HS-5 (cell line): ENCODE data around the gene OTOG.
"Not testable (repeated sequence)": the region's sequence is repeated elsewhere in the genome, so short reads cannot be mapped to it uniquely, and the experiment has no call there.

Experiments used
- DNase-seq: peaks from one replicate; pipeline ENCODE4 v3.0.0-alpha.2; 2012; ENCODE audit warnings: low read depth

Gene OTOG

DNA sequence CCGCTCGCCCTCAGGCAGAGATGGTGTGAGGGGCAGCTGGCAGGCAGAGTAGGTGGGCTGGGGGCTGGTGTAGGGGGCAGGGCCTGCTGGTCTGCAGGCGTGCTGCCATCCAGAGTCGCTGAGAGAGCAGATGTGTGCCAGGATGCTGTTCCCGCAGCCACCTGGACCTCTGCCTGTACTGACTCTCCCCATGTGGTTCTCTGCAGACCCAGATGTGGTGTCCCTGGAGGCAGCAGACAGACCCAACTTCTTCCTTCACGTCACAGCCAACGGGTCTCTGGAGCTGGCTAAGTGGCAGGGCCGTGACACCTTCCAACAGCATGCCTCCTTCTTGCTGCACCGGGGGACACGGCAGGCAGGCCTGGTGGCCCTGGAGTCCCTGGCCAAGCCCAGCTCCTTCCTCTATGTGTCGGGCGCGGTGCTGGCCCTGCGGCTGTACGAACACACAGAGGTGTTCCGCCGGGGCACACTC lies 58.6 kb downstream of the OTOG start:
- no peak for DNase-seq

DNA sequence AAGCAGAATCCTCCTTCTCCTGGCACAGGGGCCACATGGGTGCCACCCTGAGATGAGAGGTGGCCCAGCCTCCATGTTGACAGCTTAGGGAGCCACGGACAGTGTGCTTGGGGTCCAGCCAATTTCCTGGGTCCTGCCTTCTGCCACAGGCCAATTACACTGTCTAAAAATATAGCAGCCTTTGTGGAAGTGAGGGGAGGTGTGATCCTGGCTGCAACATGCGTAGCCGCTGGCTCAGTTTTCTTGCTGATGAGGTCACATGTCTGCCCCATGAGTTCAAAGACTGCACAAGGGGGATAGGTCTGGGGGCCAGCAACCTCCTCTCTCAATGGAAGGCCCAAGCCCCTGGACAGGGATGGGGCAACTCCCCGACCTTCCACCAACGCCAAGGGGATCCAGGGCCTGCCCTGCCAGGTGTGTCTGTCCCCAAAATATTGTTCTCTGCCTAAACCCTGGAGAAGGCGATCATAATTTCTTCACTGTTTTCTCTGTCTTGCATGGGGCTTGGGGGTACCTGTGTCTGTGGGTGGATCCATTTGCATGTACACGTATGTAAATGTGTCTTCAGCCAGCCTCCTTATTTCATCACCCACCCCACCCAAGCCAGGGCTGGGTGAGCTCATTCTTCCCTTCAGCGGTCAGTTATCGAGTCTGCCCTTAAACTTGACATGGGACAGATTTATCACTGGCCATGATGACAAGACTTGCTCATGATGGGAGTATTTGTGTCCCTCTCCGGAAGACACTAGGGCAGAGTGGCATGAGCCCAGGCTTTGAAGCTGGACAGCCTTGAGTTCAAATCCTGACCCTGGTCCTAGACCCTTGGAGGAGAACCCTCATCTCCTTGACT lies 59.4 kb downstream of the OTOG start:
- no peak for DNase-seq

DNA sequence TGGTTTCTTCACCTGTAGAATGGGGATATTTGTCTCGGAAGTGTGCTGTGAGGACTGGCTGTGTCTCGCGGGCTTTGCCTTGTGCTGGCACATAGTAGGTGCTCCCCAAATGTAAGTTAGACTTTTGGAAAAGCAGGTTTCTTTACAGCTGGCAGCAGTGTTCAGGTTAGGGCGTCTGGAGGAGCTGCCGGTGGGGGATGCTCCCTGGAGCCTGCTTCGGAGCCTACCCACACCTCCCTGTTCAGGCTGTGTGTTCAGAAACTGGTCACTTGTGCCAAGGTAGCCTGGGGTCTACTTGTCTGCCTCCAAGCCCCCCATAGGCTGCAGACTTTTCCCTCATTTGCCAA lies 60.0 kb downstream of the OTOG start:
- no peak for DNase-seq

DNA sequence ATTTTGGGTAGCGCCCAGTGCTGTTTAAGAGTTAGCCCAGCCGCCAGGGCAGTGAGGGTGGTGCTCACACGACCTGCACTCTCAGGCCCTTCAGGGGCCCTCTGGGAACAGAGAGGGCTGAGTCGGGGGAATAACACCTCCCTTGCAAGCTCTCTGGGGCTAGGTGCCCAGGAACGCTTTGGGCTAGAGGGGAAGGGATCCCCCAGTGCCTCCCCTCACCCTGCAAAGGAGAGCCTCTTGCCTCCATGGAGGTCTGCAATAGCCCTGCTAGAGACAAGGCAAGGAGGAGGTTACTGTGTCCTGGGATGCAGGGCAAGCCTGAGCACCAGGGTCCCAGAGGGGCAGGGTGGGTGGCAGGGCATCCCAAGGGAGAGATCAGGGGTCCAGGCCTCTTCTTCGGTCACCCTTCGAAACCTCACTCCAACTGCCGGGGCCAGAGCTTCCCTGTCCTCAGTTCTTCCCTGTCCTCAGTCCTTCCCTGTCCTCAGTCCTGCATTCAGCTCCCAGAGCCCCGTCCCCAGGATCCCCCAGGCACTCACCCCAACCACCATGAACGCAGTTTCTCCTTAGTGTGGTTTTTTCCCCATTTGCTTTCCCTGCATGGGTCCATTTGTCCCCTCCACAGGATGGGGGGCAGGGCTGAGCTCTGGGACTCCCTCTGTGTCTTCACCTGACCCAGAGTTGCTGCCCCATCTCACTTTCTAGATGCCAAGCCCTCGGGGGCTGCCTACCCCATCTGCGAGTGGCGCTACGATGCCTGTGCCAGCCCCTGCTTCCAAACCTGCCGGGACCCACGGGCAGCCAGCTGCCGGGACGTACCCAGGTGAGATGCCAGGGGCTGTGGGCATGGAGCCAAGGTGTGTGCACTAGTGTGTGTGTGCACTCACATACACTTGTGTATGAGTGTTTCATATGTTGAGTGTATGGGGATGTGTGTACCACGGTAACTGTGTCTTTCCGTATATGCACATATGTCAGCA lies 60.8 kb downstream of the OTOG start:
- DNase-seq: no peak

DNA sequence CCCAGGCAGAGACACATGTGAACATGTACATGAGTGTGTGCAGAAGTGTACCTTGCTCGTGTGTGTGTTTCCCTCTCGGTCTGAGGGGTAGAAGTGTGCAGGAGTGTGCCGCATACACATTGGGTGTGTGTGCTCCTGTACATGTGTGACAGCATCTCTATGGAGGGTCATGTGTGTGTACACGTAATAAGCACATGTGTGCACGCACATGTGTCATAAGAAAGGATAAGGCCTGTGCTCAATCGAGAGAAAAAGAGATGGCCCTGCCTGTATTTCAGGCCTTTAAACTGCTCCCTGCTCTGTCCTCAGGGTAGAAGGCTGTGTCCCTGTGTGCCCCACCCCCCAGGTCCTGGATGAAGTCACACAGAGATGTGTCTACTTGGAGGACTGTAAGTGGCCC lies 61.8 kb downstream of the OTOG start:
- no peak for DNase-seq

DNA sequence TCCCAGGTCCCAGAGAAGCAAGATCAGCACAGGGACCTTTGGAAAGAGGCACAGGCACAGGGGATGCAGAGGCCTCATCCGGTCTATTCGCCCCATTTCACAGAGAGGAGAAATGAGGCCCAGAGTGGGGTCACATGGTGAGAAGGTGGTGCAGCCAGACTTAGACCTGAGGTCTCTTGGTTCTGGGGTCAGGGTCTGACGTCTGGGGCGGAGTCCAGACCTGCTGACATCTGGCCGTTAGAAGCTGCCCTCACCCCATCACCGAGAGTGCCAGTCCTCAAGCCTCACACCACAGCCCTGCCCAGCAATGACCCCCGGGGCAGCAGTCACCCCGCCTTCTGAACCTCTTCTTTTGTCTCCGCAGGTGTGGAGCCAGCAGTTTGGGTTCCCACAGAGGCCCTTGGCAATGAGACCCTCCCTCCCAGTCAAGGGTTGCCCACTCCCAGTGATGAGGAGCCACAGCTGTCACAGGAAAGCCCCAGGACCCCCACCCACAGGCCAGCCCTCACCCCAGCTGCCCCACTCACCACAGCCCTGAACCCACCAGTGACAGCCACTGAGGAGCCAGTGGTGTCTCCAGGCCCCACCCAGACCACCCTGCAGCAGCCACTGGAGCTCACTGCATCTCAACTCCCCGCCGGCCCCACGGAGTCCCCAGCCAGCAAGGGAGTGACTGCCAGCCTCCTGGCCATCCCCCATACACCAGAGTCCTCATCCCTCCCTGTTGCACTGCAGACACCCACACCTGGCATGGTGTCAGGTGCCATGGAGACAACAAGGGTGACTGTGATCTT lies 62.4 kb downstream of the OTOG start:
- no peak for DNase-seq

DNA sequence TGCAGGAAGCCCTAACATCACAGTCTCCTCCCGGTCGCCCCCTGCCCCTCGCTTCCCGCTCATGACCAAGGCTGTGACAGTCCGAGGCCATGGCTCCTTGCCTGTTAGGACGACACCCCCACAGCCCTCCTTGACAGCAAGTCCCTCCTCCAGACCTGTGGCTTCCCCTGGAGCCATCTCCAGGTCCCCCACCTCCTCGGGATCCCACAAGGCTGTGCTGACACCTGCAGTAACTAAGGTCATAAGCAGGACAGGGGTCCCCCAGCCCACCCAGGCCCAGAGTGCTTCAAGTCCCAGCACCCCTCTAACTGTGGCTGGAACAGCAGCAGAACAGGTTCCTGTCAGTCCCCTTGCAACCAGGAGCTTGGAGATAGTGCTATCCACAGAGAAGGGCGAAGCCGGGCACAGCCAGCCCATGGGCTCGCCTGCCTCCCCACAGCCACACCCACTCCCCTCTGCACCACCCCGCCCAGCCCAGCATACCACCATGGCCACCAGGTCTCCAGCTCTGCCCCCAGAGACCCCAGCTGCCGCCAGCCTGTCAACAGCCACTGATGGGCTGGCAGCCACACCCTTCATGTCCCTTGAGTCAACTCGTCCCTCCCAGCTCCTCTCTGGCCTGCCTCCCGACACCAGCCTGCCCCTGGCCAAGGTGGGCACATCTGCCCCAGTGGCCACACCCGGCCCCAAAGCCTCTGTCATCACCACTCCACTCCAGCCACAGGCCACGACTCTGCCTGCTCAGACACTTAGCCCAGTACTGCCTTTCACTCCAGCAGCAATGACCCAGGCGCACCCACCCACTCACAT lies 63.2 kb downstream of the OTOG start:
- DNase-seq: no peak

DNA sequence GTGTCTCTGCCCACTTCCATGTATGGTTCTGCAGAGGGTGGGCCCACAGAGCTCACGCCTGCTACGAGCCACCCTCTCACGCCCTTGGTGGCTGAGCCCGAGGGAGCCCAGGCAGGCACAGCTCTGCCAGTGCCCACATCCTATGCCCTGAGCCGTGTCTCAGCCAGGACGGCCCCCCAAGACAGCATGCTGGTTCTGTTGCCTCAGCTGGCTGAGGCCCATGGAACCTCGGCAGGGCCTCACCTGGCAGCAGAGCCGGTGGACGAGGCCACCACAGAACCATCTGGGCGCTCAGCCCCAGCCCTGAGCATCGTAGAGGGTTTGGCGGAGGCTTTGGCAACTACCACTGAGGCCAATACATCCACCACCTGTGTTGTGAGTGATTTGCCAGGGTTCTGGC lies 64.0 kb downstream of the OTOG start:
- DNase-seq: no peak

DNA sequence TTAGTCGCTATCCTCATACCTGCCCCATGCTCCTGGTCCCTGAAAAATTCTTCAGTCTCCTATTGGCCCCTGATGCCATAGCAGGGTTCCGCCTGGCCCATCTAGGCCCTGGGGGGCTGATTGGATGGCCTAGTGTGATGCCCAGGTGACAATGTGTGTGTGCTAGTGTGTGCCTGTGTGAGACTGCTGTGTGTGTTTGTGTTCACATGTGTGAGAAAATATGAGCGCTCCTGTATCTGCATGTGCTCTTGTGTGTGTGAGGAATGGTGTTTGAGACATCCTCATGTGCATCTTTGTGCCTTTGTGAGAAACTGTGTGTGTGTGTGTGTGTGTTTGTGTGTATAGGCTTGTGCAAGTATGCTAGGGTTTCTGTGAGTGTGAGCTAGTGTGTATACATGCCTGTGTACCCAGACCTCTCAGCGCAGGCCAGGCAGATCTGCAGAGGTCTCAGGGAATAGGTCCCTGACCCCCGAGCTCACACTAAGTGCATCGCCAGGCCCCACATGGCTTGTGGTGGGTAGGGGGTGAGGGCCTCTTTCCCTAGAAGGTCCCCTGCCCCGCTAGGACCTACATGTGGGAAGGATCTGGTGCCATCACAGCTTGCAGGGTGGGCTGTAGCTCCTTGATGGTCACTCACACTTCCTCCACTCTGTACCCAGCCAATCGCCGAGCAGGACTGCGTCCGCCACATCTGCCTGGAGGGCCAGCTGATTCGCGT lies 64.6 kb downstream of the OTOG start:
- no peak for DNase-seq

DNA sequence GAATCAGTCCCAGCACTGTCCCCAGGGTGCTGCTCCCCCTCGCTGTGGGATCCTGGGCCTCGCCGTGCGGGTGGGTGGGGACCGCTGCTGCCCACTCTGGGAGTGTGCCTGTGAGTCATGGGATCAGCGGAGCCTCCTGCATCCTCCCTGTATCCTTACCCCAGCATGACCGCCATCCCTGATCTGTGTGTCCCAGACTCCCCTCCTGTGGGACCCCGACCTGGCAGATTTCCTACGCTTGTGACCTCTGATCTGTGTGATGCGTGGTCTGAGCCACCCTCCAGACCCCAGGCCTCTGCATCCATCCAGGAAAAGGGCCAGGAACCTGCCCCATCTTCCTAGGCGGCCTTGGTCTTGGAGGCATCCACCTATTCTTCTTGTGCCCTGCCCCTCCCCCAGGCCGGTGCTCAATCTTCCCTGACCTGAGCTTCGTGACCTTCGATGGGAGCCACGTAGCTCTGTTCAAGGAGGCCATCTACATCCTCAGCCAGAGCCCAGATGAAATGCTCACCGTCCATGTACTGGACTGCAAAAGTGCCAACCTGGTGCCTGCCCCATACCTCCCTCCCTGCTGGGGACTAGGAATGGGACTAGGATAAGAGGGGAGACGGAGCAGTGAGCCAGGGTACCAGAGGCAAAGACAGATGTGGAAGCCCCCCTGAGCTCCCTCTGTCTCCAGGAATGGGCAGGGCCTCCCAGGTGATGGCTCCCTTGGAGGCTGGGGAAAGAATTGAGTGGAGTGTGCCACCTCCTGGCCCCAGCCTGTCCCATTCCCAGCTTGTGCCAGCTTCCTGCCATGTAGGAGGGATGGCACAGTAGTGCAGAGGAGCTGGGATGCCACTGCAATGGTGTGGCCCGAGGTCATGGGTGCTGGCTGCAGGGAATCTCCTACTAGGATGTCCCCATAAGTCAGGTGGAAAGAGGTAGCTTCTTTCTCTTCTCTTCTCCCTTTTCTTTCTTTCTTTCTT lies 65.4 kb downstream of the OTOG start:
- DNase-seq: no peak

DNA sequence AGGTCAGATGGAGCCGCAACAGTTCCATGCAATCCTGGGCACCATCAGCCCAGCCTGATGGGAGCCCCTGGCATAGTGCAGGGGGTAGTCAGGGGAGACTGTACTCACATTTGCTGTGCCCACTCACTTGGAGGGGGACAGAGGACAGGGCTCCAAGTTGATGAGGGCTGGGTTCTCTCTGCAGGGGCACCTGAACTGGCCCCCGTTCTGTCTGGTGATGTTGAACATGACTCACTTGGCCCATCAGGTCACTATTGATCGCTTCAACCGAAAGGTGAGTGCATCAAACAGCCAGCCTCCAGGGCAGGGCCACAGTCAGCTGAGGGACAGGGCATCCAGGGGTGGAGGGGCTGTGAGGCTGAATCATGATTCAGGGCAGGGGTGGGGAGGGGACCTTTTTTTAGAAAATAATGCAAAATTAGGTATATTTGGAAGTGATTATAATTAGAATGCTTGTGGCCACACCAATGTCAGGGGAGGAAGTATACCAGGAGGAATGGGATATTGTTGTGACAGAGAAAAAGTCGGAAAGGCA lies 66.4 kb downstream of the OTOG start:
- DNase-seq: no peak

DNA sequence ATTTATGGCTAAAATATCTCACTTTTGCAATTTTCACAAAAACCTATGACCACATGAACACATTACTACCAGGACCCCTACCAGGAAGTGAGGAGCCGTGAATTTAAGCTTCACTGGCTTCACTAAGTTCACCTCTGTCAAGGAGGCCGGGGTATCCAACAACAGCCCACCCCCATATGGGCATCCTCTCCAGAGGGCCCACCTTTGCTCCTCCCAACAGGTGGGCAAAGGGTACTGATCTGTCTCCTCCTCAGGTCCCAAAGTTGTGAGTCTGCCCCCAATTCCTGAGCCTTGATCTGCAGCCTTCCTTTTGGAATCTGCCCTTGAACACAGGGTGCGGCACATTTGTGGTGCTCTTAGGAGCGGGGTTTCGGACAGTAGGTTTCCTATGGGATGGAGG lies 66.9 kb downstream of the OTOG start:
- no peak for DNase-seq

DNA sequence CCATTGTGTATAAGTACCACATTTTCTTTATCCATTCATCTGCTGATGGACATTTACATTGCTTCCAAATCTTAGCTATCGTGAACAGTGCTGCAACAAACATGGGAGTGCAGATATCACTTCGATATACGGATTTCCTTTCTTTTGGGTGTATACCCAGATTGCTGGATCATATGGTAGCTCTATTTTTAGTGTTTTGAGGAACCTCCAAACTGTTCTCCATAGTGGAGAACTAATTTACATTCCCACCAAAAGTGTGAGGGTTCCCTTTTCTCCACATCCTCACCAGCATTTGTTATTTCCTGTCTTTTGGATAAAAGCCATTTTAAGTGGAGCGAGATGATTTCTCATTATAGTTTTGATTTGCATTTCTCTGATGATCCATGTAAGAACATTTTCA lies 75.7 kb downstream of the OTOG start:
- not testable (repeated sequence) for DNase-seq

DNA sequence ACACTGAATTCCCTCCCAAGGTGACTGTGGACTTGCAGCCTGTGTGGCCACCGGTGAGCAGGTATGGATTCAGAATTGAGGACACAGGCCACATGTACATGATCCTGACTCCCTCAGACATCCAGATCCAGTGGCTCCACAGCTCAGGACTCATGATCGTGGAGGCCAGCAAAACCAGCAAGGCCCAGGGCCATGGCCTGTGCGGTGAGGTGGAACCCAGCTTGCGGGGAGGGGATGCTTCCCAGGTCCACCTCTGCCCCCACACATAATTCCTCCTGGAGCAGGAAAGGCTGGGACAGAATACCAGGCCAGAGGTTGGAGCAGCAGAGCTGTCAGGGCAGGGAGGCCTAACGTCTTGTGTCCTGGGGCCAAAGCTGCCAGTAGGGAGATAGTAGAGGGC lies 82.1 kb downstream of the OTOG start:
- no peak for DNase-seq

DNA sequence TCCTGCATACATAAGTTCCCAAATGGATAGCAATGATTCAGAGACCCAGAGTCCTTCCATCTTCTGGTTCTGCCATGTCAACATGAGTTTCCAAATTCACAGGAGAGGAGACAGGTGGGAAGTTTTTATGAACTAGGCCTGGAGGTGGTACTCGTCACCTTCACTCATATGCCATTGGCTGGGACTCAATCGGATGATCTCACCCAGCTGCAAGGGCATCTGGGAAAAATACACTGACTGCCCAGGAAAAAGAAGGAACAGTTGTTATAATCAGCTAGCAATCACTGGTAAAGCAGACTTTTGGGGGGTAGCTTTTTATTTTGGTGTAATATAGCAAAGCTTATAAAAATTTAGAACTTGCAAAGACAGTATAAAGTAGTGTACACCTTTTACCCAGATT lies 83.9 kb downstream of the OTOG start:
- DNase-seq: no peak

DNA sequence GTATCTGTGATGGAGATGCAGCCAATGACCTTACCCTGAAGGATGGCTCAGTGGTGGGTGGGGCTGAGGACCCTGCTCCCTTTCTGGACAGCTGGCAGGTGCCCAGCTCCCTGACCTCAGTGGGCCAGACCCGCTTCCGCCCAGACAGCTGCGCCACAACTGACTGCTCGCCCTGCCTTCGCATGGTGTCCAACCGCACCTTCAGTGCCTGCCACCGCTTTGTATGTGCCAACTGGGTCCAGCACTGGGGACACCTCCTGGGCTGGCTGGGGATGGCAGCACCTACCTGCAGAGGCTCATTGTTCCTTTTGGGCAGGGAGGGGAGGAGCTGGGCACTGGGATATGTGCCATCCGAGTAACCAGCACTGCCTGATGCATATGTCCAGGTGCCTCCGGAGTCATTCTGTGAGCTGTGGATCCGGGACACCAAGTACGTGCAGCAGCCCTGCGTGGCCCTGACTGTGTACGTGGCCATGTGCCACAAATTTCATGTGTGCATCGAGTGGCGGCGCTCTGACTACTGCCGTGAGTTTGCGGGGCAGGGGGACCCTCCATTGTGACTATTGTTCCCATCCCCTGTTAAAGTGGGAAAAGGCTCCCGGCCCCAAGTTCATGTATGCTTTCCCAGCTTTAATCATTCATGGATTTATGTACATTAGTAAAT lies 84.8 kb downstream of the OTOG start:
- no peak for DNase-seq

DNA sequence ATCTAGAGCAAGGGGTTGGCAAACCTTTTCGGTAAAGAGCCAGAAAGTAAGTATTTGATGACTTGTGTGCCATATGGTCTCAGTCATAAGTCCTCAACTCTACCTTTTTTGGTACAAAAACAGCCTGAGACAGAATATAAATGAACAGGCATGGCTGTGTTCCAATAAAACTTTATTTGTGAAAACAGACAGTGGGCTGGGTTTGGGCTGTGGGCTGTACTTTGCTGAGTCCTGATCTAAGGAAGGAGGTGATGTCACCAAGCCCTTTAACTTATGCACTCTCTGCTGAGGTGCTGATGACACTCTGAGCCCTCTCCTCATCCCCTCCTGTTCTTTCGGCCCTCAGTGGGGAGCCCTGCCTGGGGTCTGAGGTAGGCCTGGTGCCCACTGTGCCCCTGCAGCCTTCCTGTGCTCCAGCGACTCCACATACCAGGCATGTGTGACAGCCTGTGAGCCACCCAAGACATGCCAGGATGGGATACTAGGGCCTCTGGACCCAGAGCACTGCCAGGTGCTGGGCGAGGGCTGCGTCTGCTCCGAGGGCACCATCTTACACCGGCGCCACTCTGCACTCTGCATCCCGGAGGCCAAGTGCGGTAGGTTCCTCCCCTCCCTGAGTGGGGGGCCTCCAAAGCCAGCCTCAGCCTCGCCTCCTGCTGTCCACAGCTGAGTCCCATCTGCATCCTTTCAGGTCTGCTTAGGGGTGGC lies 86.4 kb downstream of the OTOG start:
- no peak for DNase-seq
